ENCODE measurements around the gene ATP9B. TPM values are rescaled to one million over a fixed set of nuclear protein-coding genes. Genes with fewer than 3 reads are reported as not detected.

ATP9B gene
- total RNA-seq, 1 donor from 2014 or later, result 10.8 TPM

DNA sequence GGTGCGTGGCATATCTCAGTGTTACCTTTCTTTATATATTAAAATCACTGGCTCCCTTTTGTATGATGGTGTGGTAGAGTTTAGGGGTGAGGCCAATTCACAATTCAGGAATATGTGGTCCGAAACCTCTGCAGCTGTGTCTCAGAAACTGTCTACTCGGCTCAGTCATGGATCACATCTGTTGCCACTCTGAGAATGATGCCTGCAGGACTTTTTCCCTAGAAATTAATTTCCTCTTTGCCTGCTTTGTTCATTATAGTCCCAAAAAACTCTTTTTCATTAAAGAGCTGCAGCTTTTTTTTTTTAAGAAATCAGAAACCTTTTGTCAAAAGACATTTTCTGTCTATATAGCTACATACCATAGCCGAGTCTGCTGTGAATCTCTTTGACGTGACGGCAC, 221.7 kb downstream of the ATP9B start:
- no peak for FAIRE-seq
- Histone ChIP-seq H3K4me3 (ENCODE audit: low read depth, low read length) (no peak overlapping the region), H3K36me3 (ENCODE audit: control insufficient read depth, insufficient read depth, low read length) (peaks cover 1% of the 10 kb centered on the region), H3K27me3 (ENCODE audit: control insufficient read depth, insufficient read depth, low read length) (no peaks in the 10 kb centered on the region)
- no peak for DNase-seq (ENCODE audit: low read depth)
- TF ChIP-seq, protein P1, sequence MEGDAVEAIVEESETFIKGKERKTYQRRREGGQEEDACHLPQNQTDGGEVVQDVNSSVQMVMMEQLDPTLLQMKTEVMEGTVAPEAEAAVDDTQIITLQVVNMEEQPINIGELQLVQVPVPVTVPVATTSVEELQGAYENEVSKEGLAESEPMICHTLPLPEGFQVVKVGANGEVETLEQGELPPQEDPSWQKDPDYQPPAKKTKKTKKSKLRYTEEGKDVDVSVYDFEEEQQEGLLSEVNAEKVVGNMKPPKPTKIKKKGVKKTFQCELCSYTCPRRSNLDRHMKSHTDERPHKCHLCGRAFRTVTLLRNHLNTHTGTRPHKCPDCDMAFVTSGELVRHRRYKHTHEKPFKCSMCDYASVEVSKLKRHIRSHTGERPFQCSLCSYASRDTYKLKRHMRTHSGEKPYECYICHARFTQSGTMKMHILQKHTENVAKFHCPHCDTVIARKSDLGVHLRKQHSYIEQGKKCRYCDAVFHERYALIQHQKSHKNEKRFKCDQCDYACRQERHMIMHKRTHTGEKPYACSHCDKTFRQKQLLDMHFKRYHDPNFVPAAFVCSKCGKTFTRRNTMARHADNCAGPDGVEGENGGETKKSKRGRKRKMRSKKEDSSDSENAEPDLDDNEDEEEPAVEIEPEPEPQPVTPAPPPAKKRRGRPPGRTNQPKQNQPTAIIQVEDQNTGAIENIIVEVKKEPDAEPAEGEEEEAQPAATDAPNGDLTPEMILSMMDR (IDR thresholded peaks at IDR 0.05; ENCODE audit: insufficient read depth, low read length, severe bottlenecking), result no peak

GRCh38 chr18:79294235-79294634, 225.0 kb downstream of the ATP9B start:
- H3K27me3 ChIP-seq (ENCODE audit: control insufficient read depth, insufficient read depth, low read length), result no peaks in the 10 kb centered on the region
- DNase-seq (ENCODE audit: low read depth), result no peak
- TF ChIP-seq, protein P1 (IDR thresholded peaks at IDR 0.05; ENCODE audit: insufficient read depth, low read length, severe bottlenecking), result no peak
- H3K36me3 ChIP-seq (ENCODE audit: control insufficient read depth, insufficient read depth, low read length), result peaks cover 1% of the 10 kb centered on the region
- no peak overlapping the region for H3K4me3 ChIP-seq (ENCODE audit: low read depth, low read length)
- no peak for FAIRE-seq

DNA sequence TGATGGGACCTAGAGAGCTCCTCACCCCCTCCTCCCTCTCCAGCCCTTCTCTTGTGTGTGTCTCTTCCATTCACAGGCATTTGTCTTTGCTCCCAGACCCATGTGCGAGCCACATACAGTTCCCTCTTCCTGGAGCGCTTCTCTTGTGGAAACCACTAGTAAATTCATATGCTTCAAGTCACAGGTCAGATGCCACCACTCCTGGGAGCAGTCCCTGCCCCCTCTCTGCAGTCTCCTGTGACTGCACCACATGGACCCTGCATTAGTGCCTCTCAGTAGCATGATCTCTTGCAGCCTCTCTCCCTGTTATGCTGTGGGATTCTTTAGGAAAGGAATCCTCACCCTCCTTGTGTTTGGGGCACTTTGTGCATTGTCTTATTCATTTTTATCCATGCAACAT, 230.1 kb downstream of the ATP9B start:
- no peaks in the 10 kb centered on the region for H3K27me3 ChIP-seq (ENCODE audit: control insufficient read depth, insufficient read depth, low read length)
- no peaks in the 10 kb centered on the region for H3K36me3 ChIP-seq (ENCODE audit: control insufficient read depth, insufficient read depth, low read length)
- no peak overlapping the region for H3K4me3 ChIP-seq (ENCODE audit: low read depth, low read length)
- peak; percentile 52 for FAIRE-seq
- no peak for DNase-seq (ENCODE audit: low read depth)
- TF ChIP-seq, protein P1 (IDR thresholded peaks at IDR 0.05; ENCODE audit: insufficient read depth, low read length, severe bottlenecking), result no peak

DNA sequence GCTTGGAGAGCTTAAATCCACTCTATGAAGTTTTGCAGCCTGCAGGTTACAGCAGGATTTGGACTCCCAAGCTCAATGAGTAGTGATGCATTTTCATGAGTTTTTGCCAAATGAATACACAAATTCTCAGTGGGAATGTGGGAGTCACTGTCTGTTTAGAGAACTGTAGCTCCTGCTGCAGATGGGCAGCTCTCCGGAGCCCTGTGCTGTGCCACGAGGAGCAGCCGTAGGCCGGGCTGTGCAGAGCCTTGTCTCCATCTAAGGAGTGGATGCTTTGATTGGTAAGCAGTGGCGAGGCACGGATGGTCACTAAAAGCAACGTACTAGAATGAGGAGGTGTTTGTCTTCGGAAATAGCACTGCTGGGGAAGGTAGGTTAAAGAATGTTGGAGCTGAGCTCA, 230.5 kb downstream of the ATP9B start:
- Histone ChIP-seq H3K27me3 (ENCODE audit: control insufficient read depth, insufficient read depth, low read length) (no peaks in the 10 kb centered on the region), H3K4me3 (ENCODE audit: low read depth, low read length) (no peak overlapping the region), H3K36me3 (ENCODE audit: control insufficient read depth, insufficient read depth, low read length) (no peaks in the 10 kb centered on the region)
- no peak for DNase-seq (ENCODE audit: low read depth)
- FAIRE-seq, result no peak
- TF ChIP-seq, protein P1 (IDR thresholded peaks at IDR 0.05; ENCODE audit: insufficient read depth, low read length, severe bottlenecking), result no peak

DNA sequence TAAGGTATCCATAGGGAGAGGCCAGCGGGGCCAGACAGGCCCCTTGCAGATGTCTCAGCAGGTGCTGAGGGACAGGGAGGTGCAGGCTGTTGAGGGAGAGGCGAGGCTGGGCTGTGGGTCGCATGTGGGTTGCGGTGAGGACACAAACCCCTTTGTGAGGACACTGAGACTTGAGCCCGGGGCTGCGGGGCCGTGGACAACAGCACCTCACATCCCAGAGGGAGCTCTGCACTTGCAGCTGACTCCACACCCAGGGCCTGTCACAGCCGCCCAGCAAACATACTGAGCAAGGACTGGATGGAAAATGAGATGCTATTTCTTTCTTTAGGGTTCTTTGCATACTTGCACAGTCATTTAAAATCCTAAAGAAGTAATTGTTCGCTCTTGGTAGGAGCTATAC, 231.2 kb downstream of the ATP9B start:
- H3K27me3 ChIP-seq (ENCODE audit: control insufficient read depth, insufficient read depth, low read length), result no peaks in the 10 kb centered on the region
- H3K36me3 ChIP-seq (ENCODE audit: control insufficient read depth, insufficient read depth, low read length), result no peaks in the 10 kb centered on the region
- no peak overlapping the region for H3K4me3 ChIP-seq (ENCODE audit: low read depth, low read length)
- DNase-seq (ENCODE audit: low read depth) (no peak), FAIRE-seq (no peak)
- TF ChIP-seq, protein P1 (IDR thresholded peaks at IDR 0.05; ENCODE audit: insufficient read depth, low read length, severe bottlenecking), result no peak

DNA sequence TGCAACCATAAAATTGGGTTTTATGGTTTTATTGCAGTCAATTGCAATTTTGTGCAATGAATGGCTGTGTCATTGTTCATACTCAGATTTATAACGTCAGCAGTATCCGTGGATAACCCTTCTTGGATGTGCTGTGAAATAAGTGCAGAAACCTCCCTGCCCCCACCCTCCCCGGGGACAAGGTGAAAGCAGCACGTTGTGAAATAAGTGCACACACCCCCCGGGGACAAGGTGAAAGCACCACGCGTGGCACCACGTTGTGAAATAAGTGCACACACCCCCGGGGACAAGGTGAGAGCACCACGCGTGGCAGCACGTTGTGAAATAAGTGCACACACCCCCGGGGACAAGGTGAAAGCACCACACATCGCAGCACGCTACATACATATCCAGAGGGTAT, 232.9 kb downstream of the ATP9B start:
- peaks cover 2% of the 10 kb centered on the region for H3K36me3 ChIP-seq (ENCODE audit: control insufficient read depth, insufficient read depth, low read length)
- FAIRE-seq, result no peak
- TF ChIP-seq, protein P1 (IDR thresholded peaks at IDR 0.05; ENCODE audit: insufficient read depth, low read length, severe bottlenecking), result no peak

More for the DNA sequence above, 232.9 kb downstream of the ATP9B start:
- Histone ChIP-seq H3K27me3 (ENCODE audit: control insufficient read depth, insufficient read depth, low read length) (no peaks in the 10 kb centered on the region), H3K4me3 (ENCODE audit: low read depth, low read length) (no peak overlapping the region)
- no peak for DNase-seq (ENCODE audit: low read depth)
